ENCODE results near the gene NAA38. TPM values are rescaled to one million over a fixed set of nuclear protein-coding genes. Genes with fewer than 3 reads are reported as not detected.

NAA38 gene
- total and polyA plus RNA-seq, 10 donors, result 51.0 to 185 (median 65.6) TPM

DNA sequence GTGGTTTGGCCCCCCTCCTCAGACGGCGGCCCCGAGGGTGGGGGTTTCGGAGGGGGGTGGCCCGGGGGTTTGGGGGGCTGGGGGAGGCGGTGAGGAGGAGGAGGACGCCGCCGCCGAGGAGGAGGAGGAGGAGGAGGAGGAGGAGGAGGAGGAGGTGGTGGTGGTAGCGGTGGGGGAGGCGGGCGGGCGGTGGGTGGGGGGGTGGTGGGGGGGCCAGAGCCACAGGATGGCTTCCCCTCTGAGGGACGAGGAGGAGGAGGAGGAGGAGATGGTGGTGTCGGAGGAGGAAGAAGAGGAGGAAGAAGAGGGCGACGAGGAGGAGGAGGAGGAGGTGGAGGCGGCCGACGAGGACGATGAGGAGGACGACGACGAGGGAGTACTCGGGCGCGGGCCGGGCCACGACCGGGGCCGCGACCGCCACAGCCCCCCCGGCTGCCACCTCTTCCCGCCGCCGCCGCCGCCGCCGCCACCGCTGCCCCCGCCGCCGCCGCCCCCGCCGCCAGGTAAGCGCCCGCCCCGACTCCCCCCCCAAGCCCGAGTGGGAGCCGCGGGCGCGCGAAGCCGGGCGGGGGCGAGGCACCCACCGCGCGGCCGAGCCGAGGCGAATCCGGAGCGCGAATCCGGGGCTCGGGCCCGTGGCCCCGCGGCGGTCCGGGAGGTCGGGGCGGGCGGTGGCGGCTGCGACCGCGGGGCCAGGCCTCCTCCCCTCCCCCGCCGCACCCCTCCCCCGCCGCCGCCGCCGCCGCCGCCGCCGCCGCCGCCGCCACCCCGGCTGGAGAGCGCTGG, 27.4 kb upstream of the NAA38 start:
- peaks cover 30 to 91% (median 84%) of the 10 kb centered on the region in 6 donors for H3K4me1 ChIP-seq
- WGBS, 5 donors, result 0 to 1% (median 1%) methylated on average over 19 to 91 of the region's 100 CpGs
- H3K9me3 ChIP-seq, result no peaks in the 10 kb centered on the region
- intact Hi-C loops (cut with DNase I; ENCODE audit: low total_unique reads), result no loop called here
- H3K36me3 ChIP-seq, result peaks cover 0 to 31% (median 10%) of the 10 kb centered on the region in 6 donors
- H3K27ac ChIP-seq, result peak overlapping the region in 7 of 8 donors; percentile 90 to 97 (median 94)
- TF ChIP-seq POLR2AphosphoS5 (IDR thresholded peaks at IDR 0.05) (no peak), CTCF (IDR thresholded peaks at IDR 0.05 in 8 of 11, conservative IDR thresholded peaks at IDR 0.05 in 3 of 11) (no peak), POLR2A (IDR thresholded peaks at IDR 0.05) (no peak)
- peak overlapping the region; percentile 65 to 93 (median 78) for H3K4me3 ChIP-seq
- H3K27me3 ChIP-seq (replicated peaks in 1 of 7), result no peaks in the 10 kb centered on the region
- peak; percentile 90 for DNase-seq

- H3K4me1 ChIP-seq, result peaks cover 21 to 87% (median 79%) of the 10 kb centered on the region in 6 donors
Measured at GRCh38 chr17:7883781-7884386, 26.5 kb upstream of the NAA38 start.

GRCh38 chr17:7882629-7883028, 25.3 kb upstream of the NAA38 start:
- Histone ChIP-seq H3K4me3 (no peak overlapping the region), H3K27ac (peak overlapping the region in 4 of 8 donors; percentile 1 to 94 (median 44)), H3K4me1 (peaks cover 14 to 80% (median 67%) of the 10 kb centered on the region in 6 donors), H3K36me3 (peaks cover 0 to 44% (median 13%) of the 10 kb centered on the region in 6 donors), H3K9me3 (no peaks in the 10 kb centered on the region), H3K27me3 (replicated peaks in 1 of 7) (no peaks in the 10 kb centered on the region)
- WGBS, 5 donors, result 89 to 97% (median 92%) methylated on average over 3 of the region's 3 CpGs
- intact Hi-C loops (cut with DNase I; ENCODE audit: low total_unique reads), result no loop called here
- TF ChIP-seq CTCF (IDR thresholded peaks at IDR 0.05 in 8 of 11, conservative IDR thresholded peaks at IDR 0.05 in 3 of 11), result no peak
- no peak for TF ChIP-seq POLR2AphosphoS5 (IDR thresholded peaks at IDR 0.05)
- TF ChIP-seq POLR2A (IDR thresholded peaks at IDR 0.05), result no peak
- no peak for DNase-seq

More at GRCh38 chr17:7883781-7884386, 26.5 kb upstream of the NAA38 start:
- Histone ChIP-seq H3K4me3 (peak overlapping the region in 5 of 8 donors; percentile 7 to 93 (median 81)), H3K9me3 (no peaks in the 10 kb centered on the region), H3K36me3 (peaks cover 0 to 37% (median 13%) of the 10 kb centered on the region in 6 donors), H3K27me3 (replicated peaks in 1 of 7) (no peaks in the 10 kb centered on the region), H3K27ac (peak overlapping the region in 6 of 8 donors; percentile 55 to 95 (median 94))
- no peak for DNase-seq
- TF ChIP-seq POLR2A (IDR thresholded peaks at IDR 0.05) (no peak), POLR2AphosphoS5 (IDR thresholded peaks at IDR 0.05) (no peak), CTCF (IDR thresholded peaks at IDR 0.05 in 8 of 11, conservative IDR thresholded peaks at IDR 0.05 in 3 of 11) (no peak)
- intact Hi-C loops (cut with DNase I; ENCODE audit: low total_unique reads), result no loop called here
- WGBS, 5 donors, result 1 to 4% (median 2%) methylated on average over 3 of the region's 3 CpGs

DNA sequence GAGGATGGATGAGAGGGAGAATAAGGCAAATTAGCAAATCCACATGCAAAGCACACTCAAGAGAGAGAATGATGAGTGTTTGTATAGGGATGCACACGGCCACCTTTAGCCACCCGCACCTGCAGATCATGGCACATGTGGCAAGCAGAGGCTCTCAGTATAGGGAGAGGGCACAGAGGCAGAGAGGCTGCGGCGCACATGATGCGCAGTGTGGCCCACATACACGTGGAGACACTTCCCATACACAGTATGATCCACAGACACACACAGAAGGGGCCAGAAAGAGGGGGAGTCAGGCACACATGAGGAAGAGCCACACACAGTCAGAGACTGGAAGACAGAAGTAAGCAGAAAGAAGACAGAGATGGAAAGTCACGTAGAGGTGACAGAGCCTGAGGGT, 24.7 kb upstream of the NAA38 start:
- Histone ChIP-seq H3K4me1 (peaks cover 13 to 74% (median 64%) of the 10 kb centered on the region in 6 donors), H3K9me3 (no peaks in the 10 kb centered on the region), H3K4me3 (no peak overlapping the region), H3K27me3 (replicated peaks in 1 of 7) (no peaks in the 10 kb centered on the region), H3K36me3 (peaks cover 0 to 45% (median 13%) of the 10 kb centered on the region in 6 donors), H3K27ac (peak overlapping the region in 4 of 8 donors; percentile 34 to 61 (median 44))
- 63 to 79% (median 72%) methylated on average over 7 of the region's 7 CpGs for WGBS, 5 donors
- no peak for TF ChIP-seq CTCF (IDR thresholded peaks at IDR 0.05 in 8 of 11, conservative IDR thresholded peaks at IDR 0.05 in 3 of 11)
- intact Hi-C loops (cut with DNase I; ENCODE audit: low total_unique reads), result no loop called here
- no peak for DNase-seq
